OCI-LY7 (cell line): Measurements from ENCODE around the gene MRPL23.

Experiments
- EZH2phosphoT487 ChIP-seq: fragments of 200-600 bp; sonication (generic); IDR thresholded peaks from 2 replicates; pipeline ENCODE4 v1.6.1; 2018; ENCODE audit warnings: low read depth, borderline replicate concordance, mild to moderate bottlenecking, mixed run types, antibody characterized with exemption, low read length, moderate library complexity, mixed read lengths
- TF ChIP-seq, protein P1 (sequence below): fragments of 200-600 bp; sonication (generic); conservative IDR thresholded peaks from 2 replicates; pipeline ENCODE4 v1.5.1; 2014; ENCODE audit warnings: mild to moderate bottlenecking, antibody characterized with exemption, low read length, moderate library complexity, mixed read lengths

DNA sequence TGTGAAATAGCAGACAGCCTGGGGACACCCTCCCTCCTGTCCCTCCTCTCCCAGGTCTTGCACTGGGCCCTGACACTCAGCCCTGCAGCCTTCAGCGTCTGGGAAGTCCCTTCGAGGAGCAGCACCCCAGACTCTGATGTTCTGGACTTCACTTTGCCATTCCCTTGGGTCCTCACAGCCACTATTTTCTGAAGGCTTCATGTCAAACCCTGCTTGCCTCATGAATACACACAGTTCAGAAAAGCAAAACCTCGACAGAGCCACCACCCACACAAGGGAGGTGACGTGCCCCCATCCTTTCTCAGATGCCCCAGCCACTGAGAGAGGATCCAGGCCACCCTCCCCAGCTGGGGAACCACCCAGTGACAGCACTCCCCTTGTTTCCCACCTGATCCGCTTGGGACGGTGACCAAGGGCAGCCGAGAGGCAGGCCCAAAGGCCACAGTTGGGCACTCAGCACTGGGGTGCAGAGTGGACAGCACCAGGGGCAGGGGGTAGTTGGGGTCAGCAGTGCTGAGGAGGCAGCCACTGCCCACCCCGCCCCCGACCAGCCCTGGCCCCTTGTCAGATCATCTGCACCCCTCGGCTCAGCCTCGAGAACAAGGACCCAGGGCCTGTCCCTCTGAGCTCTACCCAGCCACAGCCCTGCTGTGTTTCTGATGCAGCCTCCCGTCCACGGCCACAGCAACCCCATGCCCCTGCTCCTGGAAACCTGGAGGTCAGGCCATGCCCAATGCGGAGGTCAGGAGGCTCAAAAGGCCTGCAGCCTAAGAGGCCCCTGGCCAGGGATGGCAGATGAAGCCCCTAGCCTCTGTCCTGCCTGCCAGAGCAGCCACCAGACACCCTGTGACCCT, 30.8 kb upstream of the MRPL23 start:
- TF ChIP-seq, protein P1, sequence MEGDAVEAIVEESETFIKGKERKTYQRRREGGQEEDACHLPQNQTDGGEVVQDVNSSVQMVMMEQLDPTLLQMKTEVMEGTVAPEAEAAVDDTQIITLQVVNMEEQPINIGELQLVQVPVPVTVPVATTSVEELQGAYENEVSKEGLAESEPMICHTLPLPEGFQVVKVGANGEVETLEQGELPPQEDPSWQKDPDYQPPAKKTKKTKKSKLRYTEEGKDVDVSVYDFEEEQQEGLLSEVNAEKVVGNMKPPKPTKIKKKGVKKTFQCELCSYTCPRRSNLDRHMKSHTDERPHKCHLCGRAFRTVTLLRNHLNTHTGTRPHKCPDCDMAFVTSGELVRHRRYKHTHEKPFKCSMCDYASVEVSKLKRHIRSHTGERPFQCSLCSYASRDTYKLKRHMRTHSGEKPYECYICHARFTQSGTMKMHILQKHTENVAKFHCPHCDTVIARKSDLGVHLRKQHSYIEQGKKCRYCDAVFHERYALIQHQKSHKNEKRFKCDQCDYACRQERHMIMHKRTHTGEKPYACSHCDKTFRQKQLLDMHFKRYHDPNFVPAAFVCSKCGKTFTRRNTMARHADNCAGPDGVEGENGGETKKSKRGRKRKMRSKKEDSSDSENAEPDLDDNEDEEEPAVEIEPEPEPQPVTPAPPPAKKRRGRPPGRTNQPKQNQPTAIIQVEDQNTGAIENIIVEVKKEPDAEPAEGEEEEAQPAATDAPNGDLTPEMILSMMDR: no peak
- no peak for TF ChIP-seq EZH2phosphoT487
